T-helper 17 cell (primary cell): ENCODE results near the gene FKBP3. TPM values are rescaled to one million over a fixed set of nuclear protein-coding genes. Genes with fewer than 3 reads are reported as not detected.

Experiments
- ATAC-seq: fragments of 150-1000 bp; cut with Tn5 transposase; 2 replicates; pipeline ENCODE4 v1.10.0; 2021; ENCODE audit warnings: mild to moderate bottlenecking, moderate library complexity
- DNase-seq, 3 donors: peaks; one replicate each; pipeline versions ENCODE4 v3.0.0 to v3.0.0-alpha.2; 2020 to 2021
- H3K9me3 ChIP-seq: one replicate; pipeline ENCODE4 v1.7.0; 2013; ENCODE audit warnings: low read length, mild to moderate bottlenecking; ENCODE audit not compliant: control insufficient read depth, poor library complexity, severe bottlenecking
- H3K27ac Mint-ChIP-seq: one replicate; pipeline ENCODE4 v1.8.0; 2022; ENCODE audit warnings: mild to moderate bottlenecking, moderate library complexity, mixed read lengths
- H3K27me3 Mint-ChIP-seq: one replicate; pipeline ENCODE4 v1.8.0; 2022; ENCODE audit warnings: mixed read lengths
- H3K36me3 Mint-ChIP-seq: one replicate; pipeline ENCODE4 v1.8.0; 2022; ENCODE audit warnings: low read depth, mixed read lengths
- H3K4me1 Mint-ChIP-seq: one replicate; pipeline ENCODE4 v1.8.0; 2022; ENCODE audit warnings: mild to moderate bottlenecking, mixed read lengths
- H3K4me3 Mint-ChIP-seq: one replicate; pipeline ENCODE4 v1.8.0; 2022; ENCODE audit warnings: mild to moderate bottlenecking, moderate library complexity, mixed read lengths
- total RNA-seq, 4 donors: library from RNA in 2 of 4; stranded (reverse) in 2 of 4; gene quantifications; one replicate each; pipeline ENCODE4 v1.2.3 and lab custom pipeline; 2022 to 2026

Gene FKBP3
- total RNA-seq, 2 donors from 2014 or later = 30.1 to 31.4 TPM

DNA sequence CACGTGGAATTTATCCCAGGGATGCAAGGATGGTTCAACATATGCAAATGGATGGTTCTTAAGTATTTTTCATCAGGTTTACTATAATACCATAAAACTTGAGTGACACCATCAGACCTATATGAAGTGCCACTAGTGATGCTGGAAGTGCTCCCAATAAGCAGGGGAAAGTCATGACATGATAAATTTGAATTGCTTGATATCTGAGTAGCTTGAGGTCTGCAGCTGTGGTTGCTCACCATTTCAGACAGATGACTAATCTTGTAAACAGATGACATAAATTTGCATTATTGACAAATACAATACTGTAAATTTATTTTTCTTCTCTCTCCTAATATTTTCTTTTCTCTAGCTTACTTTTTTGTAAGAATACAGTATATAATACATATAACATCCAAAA, 64.1 kb downstream of the FKBP3 start:
- H3K36me3 Mint-ChIP-seq = peaks cover 2% of the 10 kb centered on the region
- no peak overlapping the region for H3K4me3 Mint-ChIP-seq
- no peak overlapping the region for H3K27ac Mint-ChIP-seq
- DNase-seq = no peak
- no peaks in the 10 kb centered on the region for H3K9me3 ChIP-seq
- H3K4me1 Mint-ChIP-seq = no peaks in the 10 kb centered on the region
- H3K27me3 Mint-ChIP-seq = no peaks in the 10 kb centered on the region
- ATAC-seq = no peak

DNA sequence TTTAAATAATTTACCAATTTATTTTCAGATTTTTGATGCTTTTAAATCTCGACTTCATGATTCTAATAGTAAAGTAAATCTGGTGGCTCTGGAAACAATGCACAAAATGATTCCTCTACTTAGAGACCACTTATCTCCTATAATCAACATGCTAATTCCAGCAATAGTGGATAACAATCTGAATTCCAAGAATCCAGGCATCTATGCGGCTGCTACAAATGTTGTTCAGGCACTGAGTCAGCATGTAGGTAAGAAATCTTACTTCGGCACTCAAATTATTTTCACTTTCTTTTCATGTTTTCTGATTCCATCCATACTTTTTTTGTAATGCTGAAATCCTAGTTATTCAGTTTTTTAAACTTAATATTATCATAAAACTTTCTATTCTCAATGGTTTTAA, 65.9 kb downstream of the FKBP3 start:
- Mint-ChIP-seq H3K4me1 (peaks cover 2% of the 10 kb centered on the region), H3K36me3 (peaks cover 5% of the 10 kb centered on the region)
- ATAC-seq = no peak

DNA sequence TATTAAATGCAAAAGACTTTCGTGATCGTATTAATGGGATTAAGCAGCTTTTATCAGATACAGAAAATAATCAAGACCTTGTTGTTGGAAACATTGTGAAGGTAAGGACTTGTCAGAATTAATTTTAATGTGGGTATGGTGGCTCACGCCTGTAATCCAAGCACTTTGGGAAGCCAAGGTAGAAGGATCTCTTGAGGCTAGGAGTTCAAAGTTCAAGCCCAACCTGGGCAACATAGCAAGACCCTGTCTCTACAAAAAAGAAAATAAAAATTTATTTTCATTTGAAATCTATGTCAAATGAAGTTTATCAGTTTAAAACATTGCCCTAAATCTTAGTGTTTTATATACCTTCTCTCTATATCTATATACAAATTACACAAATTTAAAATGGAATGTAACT, 67.6 kb downstream of the FKBP3 start:
- no peak overlapping the region for H3K4me3 Mint-ChIP-seq
- H3K4me1 Mint-ChIP-seq = peaks cover 2% of the 10 kb centered on the region
- H3K36me3 Mint-ChIP-seq = peaks cover 8% of the 10 kb centered on the region
- H3K9me3 ChIP-seq = no peaks in the 10 kb centered on the region
- H3K27me3 Mint-ChIP-seq = no peaks in the 10 kb centered on the region
- no peak for DNase-seq
- H3K27ac Mint-ChIP-seq = no peak overlapping the region
- no peak for ATAC-seq

More for the DNA sequence above, 65.9 kb downstream of the FKBP3 start:
- no peaks in the 10 kb centered on the region for H3K9me3 ChIP-seq
- Mint-ChIP-seq H3K27ac (no peak overlapping the region), H3K4me3 (no peak overlapping the region), H3K27me3 (no peaks in the 10 kb centered on the region)
- no peak for DNase-seq

DNA sequence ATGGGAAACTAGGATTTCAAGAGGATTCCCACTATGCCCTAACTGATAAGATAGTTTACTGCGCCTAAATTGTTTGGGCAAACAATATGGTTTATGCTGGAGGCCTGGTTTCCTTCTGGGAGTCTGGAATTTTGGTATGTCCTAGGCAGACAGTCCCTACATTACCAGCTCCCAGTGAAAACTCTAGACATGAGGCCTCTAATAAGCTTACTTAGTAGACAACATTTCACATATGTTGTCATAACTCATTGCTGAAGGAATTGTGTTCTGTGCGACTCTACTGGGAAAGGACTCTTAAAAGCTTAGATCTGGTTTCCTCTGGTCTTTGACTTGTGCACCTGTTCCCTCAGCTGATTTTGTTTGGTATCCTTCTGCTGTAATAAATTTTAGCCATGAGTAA, 68.3 kb downstream of the FKBP3 start:
- no peaks in the 10 kb centered on the region for H3K9me3 ChIP-seq
- Mint-ChIP-seq H3K36me3 (peaks cover 8% of the 10 kb centered on the region), H3K4me3 (no peak overlapping the region), H3K4me1 (peaks cover 2% of the 10 kb centered on the region), H3K27me3 (no peaks in the 10 kb centered on the region), H3K27ac (no peak overlapping the region)
- ATAC-seq (no peak), DNase-seq (no peak)

Other genes starting within 250 kb of the FKBP3 start
- 10 to 100 TPM; 53.3 to 59.2 TPM for gene KLHL28, start 172.5 kb downstream of the FKBP3 start, total RNA-seq
- gene TOGARAM1, start 172.3 kb downstream of the FKBP3 start, total RNA-seq = 10 to 100 TPM; 16.8 to 17.4 TPM
- 10 to 100 TPM; 62.7 to 65.5 TPM for gene PRPF39, start 50.4 kb downstream of the FKBP3 start, total RNA-seq
- 1 to 10 TPM; 7.9 to 8.9 TPM for gene FANCM, start 1.4 kb upstream of the FKBP3 start, total RNA-seq
- 10 to 100 TPM; 35.2 to 53.8 TPM for gene MIS18BP1, start 118.7 kb upstream of the FKBP3 start, total RNA-seq